Activated CD4-positive, alpha-beta T cell treated with anti-CD3 and anti-CD28 coated beads, Interleukin-2, amount 50 U/mL, for 48 hours (primary cell): Measurements from ENCODE around the gene ACOXL.
"Not testable (repeated sequence)": the region's sequence is repeated elsewhere in the genome, so short reads cannot be mapped to it uniquely, and the experiment has no call there.

ENCODE experiments used
- DNase-seq, 2 experiments: peaks; one replicate each; pipeline ENCODE4 v3.0.0-alpha.2; 2020

The ACOXL gene

GRCh38 chr2:111028720-111029119 is 296.3 kb downstream of the ACOXL start:
- DNase-seq: peak in 1 of 2 experiments; percentile 17

- DNase-seq: no peak
Measured at GRCh38 chr2:111029181-111029927, 297.0 kb downstream of the ACOXL start.

- DNase-seq: peak in 1 of 2 experiments; percentile 24
Measured at GRCh38 chr2:111030260-111030891, 298.0 kb downstream of the ACOXL start.

- DNase-seq: no peak
Measured at GRCh38 chr2:111030945-111031344, 298.6 kb downstream of the ACOXL start.

GRCh38 chr2:111031546-111032478 is 299.4 kb downstream of the ACOXL start:
- no peak for DNase-seq

- no peak for DNase-seq
Measured at GRCh38 chr2:111032721-111033429, 300.5 kb downstream of the ACOXL start.

GRCh38 chr2:111034146-111034545 is 301.8 kb downstream of the ACOXL start:
- no peak for DNase-seq

GRCh38 chr2:111034606-111035005 is 302.2 kb downstream of the ACOXL start:
- no peak for DNase-seq

- DNase-seq: no peak
Measured at GRCh38 chr2:111035830-111036441, 303.6 kb downstream of the ACOXL start.

GRCh38 chr2:111037128-111037527 is 304.8 kb downstream of the ACOXL start:
- DNase-seq: no peak

- no peak for DNase-seq
Measured at GRCh38 chr2:111039628-111040383, 307.4 kb downstream of the ACOXL start.

GRCh38 chr2:111041398-111042202 is 309.2 kb downstream of the ACOXL start:
- DNase-seq: no peak

GRCh38 chr2:111042261-111042660 is 309.9 kb downstream of the ACOXL start:
- DNase-seq: no peak

GRCh38 chr2:111042772-111043771 is 310.7 kb downstream of the ACOXL start:
- peak; percentile 26 to 34 for DNase-seq

GRCh38 chr2:111044066-111044465 is 311.7 kb downstream of the ACOXL start:
- no peak for DNase-seq

- not testable (repeated sequence) for DNase-seq
Measured at GRCh38 chr2:111045236-111045635, 312.9 kb downstream of the ACOXL start.

- no peak for DNase-seq
Measured at GRCh38 chr2:111045771-111046444, 313.5 kb downstream of the ACOXL start.

GRCh38 chr2:111046670-111047069 is 314.3 kb downstream of the ACOXL start:
- DNase-seq: no peak
